HCT116 (cell line): ENCODE data around the gene MUSK. TPM values are rescaled to one million over a fixed set of nuclear protein-coding genes. Genes with fewer than 3 reads are reported as not detected.

Experiments
- ATAC-seq: fragments of 200-7000 bp; cut with Tn5 transposase; 2 replicates; pipeline ENCODE4 v1.9.1; 2020; ENCODE audit warnings: mild to moderate bottlenecking, moderate library complexity
- BruUV-seq: library from RNA; stranded (reverse); fragments of 400-500 nt; replicated peaks from 2 replicates; lab custom pipeline; 2021; lab: Mats Ljungman, UMichigan
- CTCF ChIA-PET: fragments of 300-600 bp; sonication (Branson Sonifier 250); formaldehyde crosslinking; loops from one replicate; lab custom pipeline; 2021; ENCODE audit warnings: antibody characterized with exemption; lab: Charles Lee
- POLR2A ChIA-PET: fragments of 300-600, 350-600 bp; sonication (Branson Sonifier 250); formaldehyde crosslinking; loops from one replicate; lab custom pipeline; 2021; ENCODE audit warnings: antibody characterized with exemption; lab: Charles Lee
- RAD21 ChIA-PET, 2 experiments: fragments of 300-600 bp; sonication (Branson Sonifier 250); formaldehyde crosslinking; loops; one replicate each; lab custom pipeline; 2023; ENCODE audit warnings: low total read pairs in 2 of 2; ENCODE audit not compliant: uncharacterized antibody in 2 of 2, unreplicated experiment in 2 of 2, low non-redundant PET in 1 of 2; lab: Charles Lee
- DNase-seq: peaks from one replicate; pipeline ENCODE4 v3.0.0-alpha.2; 2010; ENCODE audit warnings: low read depth, low spot score
- H2AFZ ChIP-seq: fragments of 200-600 bp; shearing (Covaris generic), sonication (generic); 2 replicates; pipeline ENCODE4 v1.6.1; 2017; ENCODE audit warnings: low read depth, mixed run types, mixed read lengths, antibody characterized with exemption, low read length; ENCODE audit not compliant: poor library complexity, severe bottlenecking
- H3K27ac ChIP-seq: 2 replicates; pipeline ENCODE4 v1.5.1; 2012; ENCODE audit warnings: low read depth, low read length
- H3K27me3 ChIP-seq: fragments of 200-600 bp; sonication (generic); 2 replicates; pipeline ENCODE4 v1.6.1; 2016; ENCODE audit warnings: mixed run types, low read length, mixed read lengths; ENCODE audit not compliant: insufficient read depth
- H3K36me3 ChIP-seq, 2 experiments: fragments of 200-500 bp in 1 of 2; fragments of 200-600 bp in 1 of 2; sonication (Bioruptor generic) in 1 of 2; sonication (generic) in 1 of 2; 2 replicates each; pipeline versions ENCODE4 v1.5.1 to v1.6.1; 2014 to 2016; ENCODE audit warnings: low read length in 2 of 2, inconsistent platforms in 1 of 2, mixed read lengths in 1 of 2, mixed run types in 1 of 2; ENCODE audit not compliant: insufficient read depth in 2 of 2, control insufficient read depth in 1 of 2
- H3K4me1 ChIP-seq, 2 experiments: fragments of 200-600 bp in 1 of 2; sonication (generic) in 1 of 2; 2 replicates each; pipeline versions ENCODE4 v1.5.1 to v1.6.1; 2012 to 2017; ENCODE audit warnings: low read length in 2 of 2, inconsistent platforms in 1 of 2, mild to moderate bottlenecking in 1 of 2, mixed read lengths in 1 of 2, mixed run types in 1 of 2, moderate library complexity in 1 of 2; ENCODE audit not compliant: insufficient read depth in 2 of 2, control insufficient read depth in 1 of 2
- H3K4me2 ChIP-seq: fragments of 200-600 bp; sonication (generic); 2 replicates; pipeline ENCODE4 v1.6.1; 2017; ENCODE audit warnings: mixed run types, low read length, mixed read lengths
- H3K4me3 ChIP-seq, 2 experiments: fragments of 200-600 bp in 1 of 2; sonication (generic) in 1 of 2; replicated peaks in 1 of 2; 2 replicates each; pipeline ENCODE4 v1.5.1; 2011 to 2016; ENCODE audit warnings: low read length in 2 of 2, control low read depth in 1 of 2, low read depth in 1 of 2, mild to moderate bottlenecking in 1 of 2, mixed read lengths in 1 of 2, mixed run types in 1 of 2
- H3K79me2 ChIP-seq: fragments of 200-600 bp; sonication (generic); 2 replicates; pipeline ENCODE4 v1.6.1; 2017; ENCODE audit warnings: mild to moderate bottlenecking, mixed run types, low read length, moderate library complexity, mixed read lengths; ENCODE audit not compliant: insufficient read depth
- H3K9ac ChIP-seq: fragments of 200-600 bp; sonication (generic); 2 replicates; pipeline ENCODE4 v1.6.1; 2016; ENCODE audit warnings: low read length, mixed read lengths
- H3K9me2 ChIP-seq: fragments of 200-600 bp; sonication (generic), shearing (Covaris generic); 2 replicates; pipeline ENCODE4 v1.6.1; 2017; ENCODE audit warnings: mixed run types, mild to moderate bottlenecking, moderate library complexity; ENCODE audit not compliant: insufficient read depth
- H3K9me3 ChIP-seq, 2 experiments: fragments of 200-500 bp in 1 of 2; fragments of 200-600 bp in 1 of 2; sonication (Bioruptor generic) in 1 of 2; sonication (generic) in 1 of 2; 2 replicates each; pipeline ENCODE4 v1.6.1; 2014 to 2017; ENCODE audit warnings: low read length in 2 of 2, mixed read lengths in 2 of 2, inconsistent platforms in 1 of 2, low read depth in 1 of 2, mild to moderate bottlenecking in 1 of 2, mixed run types in 1 of 2, moderate library complexity in 1 of 2; ENCODE audit not compliant: control insufficient read depth in 1 of 2, insufficient read depth in 1 of 2
- H4K20me1 ChIP-seq: fragments of 200-600 bp; sonication (generic), shearing (Covaris generic); 2 replicates; pipeline ENCODE4 v1.6.1; 2017; ENCODE audit warnings: mixed run types, mild to moderate bottlenecking, moderate library complexity; ENCODE audit not compliant: insufficient read depth
- EGR1 ChIP-seq: IDR thresholded peaks from 2 replicates; pipeline ENCODE4 v1.6.1; 2012; ENCODE audit warnings: low read depth
- ELF1 ChIP-seq: IDR thresholded peaks from 2 replicates; pipeline ENCODE4 v1.6.1; 2012; ENCODE audit warnings: low read depth, borderline replicate concordance
- EZH2phosphoT487 ChIP-seq: fragments of 200-600 bp; IDR thresholded peaks from 2 replicates; pipeline ENCODE4 v1.6.1; 2018; ENCODE audit warnings: antibody characterized with exemption, borderline replicate concordance
- FOSL1 ChIP-seq: IDR thresholded peaks from 2 replicates; pipeline ENCODE4 v1.6.1; 2012; ENCODE audit warnings: low read depth
- MAX ChIP-seq: IDR thresholded peaks from 2 replicates; pipeline ENCODE4 v1.6.1; 2012
- POLR2A ChIP-seq: IDR thresholded peaks from 2 replicates; pipeline ENCODE4 v1.7.0; 2011; ENCODE audit warnings: borderline replicate concordance; ENCODE audit not compliant: insufficient read depth, insufficient read length; ENCODE audit errors: extremely low read depth
- POLR2AphosphoS5 ChIP-seq: IDR thresholded peaks from 2 replicates; pipeline ENCODE4 v1.6.1; 2011; ENCODE audit warnings: mild to moderate bottlenecking, low read depth, low read length, moderate library complexity
- RAD21 ChIP-seq: IDR thresholded peaks from 2 replicates; pipeline ENCODE4 v1.6.1; 2012; ENCODE audit warnings: low read depth, mild to moderate bottlenecking
- REST ChIP-seq: IDR thresholded peaks from 2 replicates; pipeline ENCODE4 v1.6.1; 2012; ENCODE audit warnings: low read depth
- SRF ChIP-seq: IDR thresholded peaks from 2 replicates; pipeline ENCODE4 v1.6.1; 2012; ENCODE audit warnings: low read depth
- YY1 ChIP-seq: IDR thresholded peaks from 2 replicates; pipeline ENCODE4 v1.6.1; 2011; ENCODE audit warnings: low read length, low read depth, moderate library complexity, mild to moderate bottlenecking; ENCODE audit not compliant: insufficient replicate concordance; ENCODE audit errors: extremely low read depth
- ZFX ChIP-seq: fragments of 450-650 bp; IDR thresholded peaks from 2 replicates; pipeline ENCODE4 v1.6.1; 2017
- intact Hi-C: fragments of 100-400 bp; cut with micrococcal nuclease; formaldehyde crosslinking; loops from 2 replicates; pipeline ENCODE4 v1.10.0; 2022
- total RNA-seq: library from RNA; stranded (reverse); gene quantifications from one replicate; pipeline ENCODE4 v1.2.1, GENCODE V29; 2021; ENCODE audit not compliant: unreplicated experiment
- TF ChIP-seq, protein P1 (sequence below): IDR thresholded peaks from 2 replicates; pipeline ENCODE4 v1.6.1; 2012

MUSK gene
- total RNA-seq, 1 experiment from 2014 or later, result not detected

- Histone ChIP-seq H3K9ac (no peak overlapping the region), H3K9me3 (no peaks in the 10 kb centered on the region), H3K4me2 (no peak overlapping the region), H3K27ac (no peak overlapping the region), H3K4me3 (no peak overlapping the region), H3K27me3 (no peaks in the 10 kb centered on the region), H4K20me1 (no peaks in the 10 kb centered on the region), H3K9me2 (no peaks in the 10 kb centered on the region), H3K4me1 (no peaks in the 10 kb centered on the region), H2AFZ (no peak overlapping the region), H3K36me3 (no peaks in the 10 kb centered on the region), H3K79me2 (no peaks in the 10 kb centered on the region)
- RAD21 ChIA-PET, result no interaction called here
- POLR2A ChIA-PET, result no interaction called here
- intact Hi-C loops, result no loop called here
- ATAC-seq (no peak), DNase-seq (no peak)
- no TSS peak for BruUV-seq
- CTCF ChIA-PET, result no interaction called here
- no peak for TF ChIP-seq RAD21
- TF ChIP-seq ZFX, result no peak
- no peak for TF ChIP-seq POLR2A
- no peak for TF ChIP-seq ELF1
- no peak for TF ChIP-seq YY1
- TF ChIP-seq EZH2phosphoT487, result no peak
- TF ChIP-seq SRF, result no peak
- no peak for TF ChIP-seq REST
- no peak for TF ChIP-seq EGR1
- TF ChIP-seq MAX, result no peak
- TF ChIP-seq FOSL1, result no peak
- no peak for TF ChIP-seq POLR2AphosphoS5
- TF ChIP-seq, protein P1, sequence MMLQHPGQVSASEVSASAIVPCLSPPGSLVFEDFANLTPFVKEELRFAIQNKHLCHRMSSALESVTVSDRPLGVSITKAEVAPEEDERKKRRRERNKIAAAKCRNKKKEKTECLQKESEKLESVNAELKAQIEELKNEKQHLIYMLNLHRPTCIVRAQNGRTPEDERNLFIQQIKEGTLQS, result no peak
Measured at GRCh38 chr9:110765926-110766325, 97.3 kb downstream of the MUSK start.
